GM12891 (cell line): ENCODE results near the gene NOTCH2.

Source experiments
- DNase-seq: peaks from one replicate; pipeline ENCODE4 v3.0.0; 2011; ENCODE audit warnings: low spot score; ENCODE audit not compliant: insufficient read length
- FAIRE-seq: peaks from 2 replicates; lab custom pipeline; 2011; peaks lifted over from hg19 to GRCh38; lab: Jason Lieb, UNC
- PAX5 ChIP-seq: IDR thresholded peaks from 2 replicates; pipeline ENCODE4 v1.6.1; 2011; ENCODE audit warnings: low read length, moderate library complexity, mild to moderate bottlenecking; ENCODE audit not compliant: insufficient read depth, severe bottlenecking
- POLR2A ChIP-seq: IDR thresholded peaks from 2 replicates; pipeline ENCODE4 v1.6.1; 2011; ENCODE audit warnings: low read depth, low read length, control low read depth
- POLR2AphosphoS5 ChIP-seq: IDR thresholded peaks from 2 replicates; pipeline ENCODE4 v1.6.1; 2011; ENCODE audit warnings: low read depth, low read length, control low read depth
- POU2F2 ChIP-seq: IDR thresholded peaks from 2 replicates; pipeline ENCODE4 v1.6.1; 2011; ENCODE audit warnings: low read depth, mild to moderate bottlenecking, control low read depth, low read length, moderate library complexity
- SPI1 ChIP-seq: IDR thresholded peaks from 2 replicates; pipeline ENCODE4 v1.6.1; 2011; ENCODE audit warnings: low read depth, low read length, control low read depth
- TAF1 ChIP-seq: IDR thresholded peaks from 2 replicates; pipeline ENCODE4 v1.6.1; 2011; ENCODE audit warnings: low read depth, low read length, control low read depth

Gene NOTCH2

DNA sequence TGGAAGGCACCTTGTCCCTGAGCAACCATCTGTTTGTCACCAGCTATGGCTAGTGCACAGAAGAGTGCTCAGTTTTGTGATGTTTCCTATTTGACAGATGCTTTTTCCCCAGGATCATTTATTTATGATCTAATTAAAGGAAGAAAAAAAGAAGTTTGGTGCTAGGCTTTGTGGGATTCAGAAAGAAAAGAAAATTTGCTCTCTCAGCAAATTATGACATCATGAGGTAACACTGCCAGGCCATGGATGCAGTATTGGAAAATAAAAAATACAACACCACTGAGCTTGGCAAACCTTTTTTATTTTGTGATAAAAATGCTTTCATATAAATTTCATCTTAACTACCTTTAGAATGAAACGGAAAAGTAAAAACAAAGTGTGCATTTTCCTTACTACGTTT is 157.7 kb downstream of the NOTCH2 start:
- no peak for TF ChIP-seq POU2F2
- TF ChIP-seq PAX5: no peak
- no peak for TF ChIP-seq TAF1
- no peak for TF ChIP-seq SPI1
- no peak for TF ChIP-seq POLR2AphosphoS5
- TF ChIP-seq POLR2A: no peak
- FAIRE-seq (no peak), DNase-seq (no peak)

DNA sequence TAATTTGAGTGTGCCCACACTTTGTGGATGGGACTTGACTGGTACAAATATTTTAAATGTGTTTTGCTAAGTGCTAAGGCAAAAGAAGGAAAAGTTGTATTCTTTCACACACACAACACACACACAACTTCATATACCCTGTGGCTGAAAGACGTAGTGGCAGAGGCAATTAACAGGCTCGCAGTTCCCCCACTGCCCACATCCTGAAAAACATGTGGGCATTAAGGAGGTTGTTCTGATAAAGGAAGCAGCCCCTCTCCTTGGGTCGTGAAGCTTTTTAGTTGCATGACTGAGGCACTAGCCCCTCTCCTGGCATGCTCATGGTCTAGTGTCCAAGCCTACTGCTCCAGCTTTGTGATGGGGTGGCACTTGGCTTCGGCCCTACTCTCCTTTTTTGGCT is 158.8 kb downstream of the NOTCH2 start:
- FAIRE-seq: no peak
- TF ChIP-seq SPI1 (no peak), TAF1 (no peak), POLR2AphosphoS5 (no peak), POLR2A (no peak), POU2F2 (no peak), PAX5 (no peak)
- no peak for DNase-seq

DNA sequence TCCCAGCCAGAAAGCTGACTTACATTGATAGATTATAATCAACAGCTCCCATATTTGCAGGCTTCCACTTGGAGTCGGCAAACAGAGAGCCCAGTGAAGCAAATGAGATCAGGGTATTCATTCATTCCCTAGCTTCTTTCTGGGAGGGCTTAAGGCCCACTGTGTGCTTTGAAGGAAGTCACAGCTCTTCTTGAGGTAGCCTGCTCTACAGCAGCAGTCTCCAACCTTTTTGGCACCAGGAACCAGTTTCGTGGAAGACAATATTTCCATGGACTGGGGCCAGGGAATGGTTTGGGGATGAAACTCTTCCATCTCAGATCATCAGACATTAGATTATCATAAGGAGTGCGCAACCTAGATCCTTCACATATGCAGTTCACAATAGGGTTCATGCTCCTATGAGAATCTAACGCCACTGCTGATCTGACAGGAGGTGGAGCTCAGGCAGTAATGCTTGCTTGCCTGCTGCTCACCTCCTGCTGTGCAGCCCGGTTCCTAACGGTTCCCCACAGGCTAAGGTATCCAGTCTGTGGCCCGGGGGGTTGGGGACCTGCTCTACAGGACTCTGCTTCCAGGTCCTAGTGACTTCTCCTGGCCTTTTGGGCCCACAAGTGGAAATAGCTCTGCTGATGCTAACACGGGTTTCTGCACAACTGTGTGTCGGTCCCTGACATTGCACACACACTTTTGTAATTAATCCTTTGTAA is 159.4 kb downstream of the NOTCH2 start:
- FAIRE-seq (no peak), DNase-seq (no peak)
- TF ChIP-seq POLR2A: no peak
- no peak for TF ChIP-seq POLR2AphosphoS5
- TF ChIP-seq SPI1: no peak
- no peak for TF ChIP-seq POU2F2
- TF ChIP-seq TAF1: no peak
- no peak for TF ChIP-seq PAX5

DNA sequence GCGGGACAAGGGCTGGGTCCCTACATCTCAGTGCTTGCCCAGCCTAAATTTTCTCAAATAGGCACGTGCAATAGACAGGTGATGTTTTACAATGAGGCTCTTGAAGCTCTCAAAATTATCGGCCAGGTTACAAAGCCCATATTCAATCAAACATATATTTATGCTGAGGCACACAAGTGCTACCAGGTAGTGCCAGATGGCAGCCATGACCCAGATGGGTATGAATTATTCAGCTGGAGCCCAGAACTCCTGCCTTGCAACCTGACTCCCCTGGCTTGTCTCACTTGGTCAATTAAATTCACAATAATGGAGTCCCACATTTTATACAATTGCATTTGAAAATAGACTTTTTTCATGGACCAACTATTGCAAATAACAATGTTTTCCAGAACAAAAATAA is 160.8 kb downstream of the NOTCH2 start:
- DNase-seq: no peak
- no peak for FAIRE-seq
- TF ChIP-seq POLR2AphosphoS5 (no peak), SPI1 (no peak), POLR2A (no peak), POU2F2 (no peak)

DNA sequence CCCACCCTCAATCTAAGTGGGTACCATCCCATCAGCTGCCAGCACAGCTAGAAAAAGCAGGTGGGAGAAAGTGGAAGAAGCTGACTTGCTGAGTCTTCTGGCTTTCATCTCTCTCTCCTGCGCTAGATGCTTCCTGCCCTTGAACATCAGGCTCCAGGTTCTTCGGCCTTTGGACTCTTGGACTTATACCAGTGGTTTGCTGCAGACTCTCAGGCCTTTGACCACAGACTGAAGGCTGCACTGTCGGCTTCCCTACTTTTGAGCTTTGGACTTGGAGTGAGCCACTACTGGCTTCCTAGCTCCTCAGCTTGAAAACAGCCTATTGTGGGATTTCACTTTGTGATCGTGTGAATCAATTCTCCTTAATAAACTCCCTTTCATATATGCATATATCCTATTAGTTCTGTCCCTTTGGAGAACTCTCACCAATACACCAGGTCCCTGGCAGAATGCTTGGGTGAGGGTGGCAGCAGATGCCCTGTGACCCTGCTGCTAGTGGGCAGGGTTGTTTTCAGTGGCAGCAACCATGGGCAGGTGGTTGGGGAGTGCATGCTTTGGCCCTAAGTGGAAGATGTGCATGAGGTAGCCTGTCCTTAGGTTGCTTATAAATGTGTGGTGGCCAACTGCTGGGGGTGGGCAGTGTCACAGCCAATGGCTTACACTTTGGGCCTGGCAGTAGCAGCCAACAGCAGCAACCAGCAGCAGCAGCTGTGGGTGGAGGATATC is 162.4 kb downstream of the NOTCH2 start:
- no peak for TF ChIP-seq TAF1
- TF ChIP-seq PAX5: no peak
- no peak for TF ChIP-seq SPI1
- TF ChIP-seq POLR2AphosphoS5: no peak
- TF ChIP-seq POLR2A: no peak
- TF ChIP-seq POU2F2: no peak
- FAIRE-seq: no peak
- no peak for DNase-seq

DNA sequence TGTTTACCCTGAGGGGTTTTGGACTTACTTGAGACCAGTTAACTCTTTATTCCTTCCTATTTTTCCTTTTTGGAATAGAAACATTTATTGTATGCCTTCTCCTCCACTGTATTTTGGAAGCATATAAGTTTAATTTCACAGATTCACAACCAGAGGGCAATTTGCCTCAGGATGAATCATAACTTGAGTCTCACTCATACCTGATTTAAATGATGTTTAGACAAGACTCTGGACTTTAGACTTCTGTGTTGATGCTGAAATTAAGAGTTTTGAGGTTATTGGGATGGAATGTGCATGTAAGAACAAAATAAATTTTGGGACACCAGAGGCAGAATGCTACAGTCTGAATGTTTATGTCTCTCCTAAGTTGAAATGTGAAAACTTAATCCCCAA is 166.0 kb downstream of the NOTCH2 start:
- no peak for DNase-seq
- TF ChIP-seq POLR2A (no peak), SPI1 (no peak), POLR2AphosphoS5 (no peak), PAX5 (no peak)
- no peak for FAIRE-seq

DNA sequence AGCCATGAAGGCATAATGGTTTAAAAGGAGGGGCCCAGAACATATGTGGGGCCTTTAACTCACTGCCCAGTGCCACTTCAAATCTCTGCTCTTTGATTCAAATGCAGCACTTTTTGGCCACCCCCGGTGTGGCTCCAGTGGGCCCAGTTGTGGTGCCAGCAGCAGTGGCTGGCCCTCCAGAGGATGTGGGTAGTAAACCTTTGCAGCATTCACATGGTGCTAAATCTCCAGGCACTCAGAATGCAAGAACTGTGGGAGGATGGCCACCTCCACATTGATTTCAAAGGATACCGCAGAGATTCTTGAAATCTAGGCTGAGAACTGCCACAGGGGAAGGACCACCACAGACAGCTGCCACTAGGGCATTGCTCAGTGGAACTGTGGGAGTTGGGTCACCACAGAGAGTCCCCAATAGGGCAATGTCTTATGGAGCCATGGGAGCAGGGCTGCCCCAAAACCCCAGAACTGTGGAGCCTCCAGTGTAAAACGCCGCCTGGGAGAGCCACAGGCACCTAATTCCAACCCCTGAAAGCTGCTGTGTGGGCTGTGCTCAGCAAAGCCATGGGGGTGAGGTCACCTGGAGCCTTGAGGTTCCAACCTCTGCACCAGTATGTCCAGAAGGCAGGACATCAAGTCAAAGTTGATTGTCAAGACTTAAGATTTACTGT is 166.6 kb downstream of the NOTCH2 start:
- no peak for FAIRE-seq
- no peak for DNase-seq
- TF ChIP-seq POU2F2: no peak
- no peak for TF ChIP-seq SPI1
- no peak for TF ChIP-seq POLR2AphosphoS5
- TF ChIP-seq PAX5: no peak
- no peak for TF ChIP-seq POLR2A
- TF ChIP-seq TAF1: no peak

DNA sequence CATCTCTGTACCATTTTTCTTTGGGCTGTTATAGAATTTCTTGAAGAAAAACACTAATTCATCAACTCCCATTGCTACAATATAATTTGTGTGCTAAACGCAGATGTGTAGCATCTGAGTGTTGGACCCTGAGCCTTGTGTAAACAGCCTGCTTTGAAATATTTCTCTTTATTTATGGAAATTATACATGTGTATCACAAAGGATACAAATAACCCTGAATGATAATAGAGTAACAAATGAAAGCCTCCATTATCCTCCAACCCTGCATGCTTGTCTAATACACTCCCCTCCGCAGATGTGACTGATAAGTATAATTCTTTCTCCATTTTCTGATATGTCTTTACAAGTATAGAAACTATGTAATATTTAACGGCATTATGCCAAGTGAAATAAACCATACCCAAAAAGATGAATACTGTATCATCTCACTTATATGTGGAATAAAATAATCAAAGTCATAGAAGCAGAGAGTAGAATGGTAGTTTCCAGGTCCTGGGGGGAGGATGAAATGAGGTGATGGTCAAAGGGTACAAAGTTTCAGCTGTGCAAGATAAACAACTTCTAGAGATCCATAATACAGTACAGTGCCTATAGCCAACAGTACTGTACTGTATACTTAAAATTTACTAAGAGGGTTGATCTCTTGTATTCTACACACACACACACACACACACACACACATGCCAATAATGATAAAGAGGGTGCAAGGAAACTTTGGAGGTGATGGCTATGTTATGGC is 170.3 kb downstream of the NOTCH2 start:
- no peak for DNase-seq
- no peak for TF ChIP-seq POLR2A
- FAIRE-seq: no peak

DNA sequence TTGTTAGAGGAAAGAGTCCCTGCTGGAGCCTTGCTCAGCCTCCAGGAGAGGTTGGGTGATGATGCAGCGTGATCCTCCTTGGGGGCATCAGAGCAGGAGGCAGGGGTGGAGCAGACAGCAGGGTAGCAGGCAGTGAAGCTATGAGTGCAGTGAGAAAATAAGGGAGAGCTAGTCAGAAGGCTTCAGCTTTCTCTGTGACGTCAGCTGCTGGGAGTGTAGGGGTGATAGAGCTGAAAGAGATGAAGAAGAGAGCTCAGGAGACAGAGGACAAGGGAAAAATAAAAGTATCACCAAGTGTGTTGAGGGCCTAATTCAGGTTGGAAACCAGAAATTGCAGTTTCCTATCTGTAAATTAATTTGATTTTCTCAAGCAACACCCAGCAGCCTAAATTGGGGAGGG is 170.9 kb downstream of the NOTCH2 start:
- FAIRE-seq: no peak
- DNase-seq: no peak
- no peak for TF ChIP-seq PAX5
